ENCODE data around the gene STRA8. TPM values are rescaled to one million over a fixed set of nuclear protein-coding genes. Genes with fewer than 3 reads are reported as not detected.

STRA8 gene
- total RNA-seq, 1 experiment from 2014 or later, result not detected

Small RNA genes within 50 kb of the gene (small RNA-seq; reads per million reads assigned to genes)
- gene MIR6509, result not detected

Other genes with a start within 250 kb of the STRA8 start
- 0.97 and 3.5 TPM in 2 replicates for gene AGBL3, start 247.3 kb upstream of the STRA8 start, total RNA-seq (2014; rRNA removed; shearing (Covaris generic); ENCODE audit: low replicate concordance)
- gene TMEM140, start 85.8 kb upstream of the STRA8 start, total RNA-seq (2014; rRNA removed; shearing (Covaris generic); ENCODE audit: low replicate concordance), result 0.86 and 2.8 TPM in 2 replicates
- 33.1 and 67.1 TPM in 2 replicates for gene CYREN, start 63.1 kb upstream of the STRA8 start, total RNA-seq (2014; rRNA removed; shearing (Covaris generic); ENCODE audit: low replicate concordance)
- gene WDR91, start 22.3 kb upstream of the STRA8 start, total RNA-seq (2014; rRNA removed; shearing (Covaris generic); ENCODE audit: low replicate concordance), result 7.8 and 11.5 TPM in 2 replicates